PC-3 (cell line): ENCODE results near the gene IPO9. TPM values are rescaled to one million over a fixed set of nuclear protein-coding genes. Genes with fewer than 3 reads are reported as not detected.

ENCODE experiments used
- ATAC-seq: fragments of 200-7000 bp; cut with Tn5 transposase; 2 replicates; pipeline ENCODE4 v1.9.1; 2020; ENCODE audit warnings: mild to moderate bottlenecking, moderate library complexity
- BruUV-seq: library from RNA; stranded (reverse); fragments of 400-500 nt; replicated peaks from 2 replicates; lab custom pipeline; 2021; lab: Mats Ljungman, UMichigan
- CTCF ChIA-PET: fragments of 300-600 bp; sonication (Branson Sonifier 250); formaldehyde crosslinking; loops from one replicate; lab custom pipeline; 2022; ENCODE audit warnings: antibody characterized with exemption; lab: Charles Lee
- POLR2A ChIA-PET: fragments of 300-600 bp; sonication (Branson Sonifier 250); formaldehyde crosslinking; loops from one replicate; lab custom pipeline; 2022; ENCODE audit warnings: antibody characterized with exemption; ENCODE audit not compliant: unreplicated experiment; lab: Charles Lee
- DNase-seq: peaks from one replicate; pipeline ENCODE4 v3.0.0-alpha.2; 2015
- H2AFZ ChIP-seq: fragments of 300-600 bp; sonication (generic); 2 replicates; pipeline ENCODE4 v1.6.0; 2016; ENCODE audit warnings: antibody characterized with exemption, low read length
- H3F3A ChIP-seq: fragments of 300-600 bp; sonication (generic); one replicate; pipeline ENCODE4 v1.6.0; 2017; ENCODE audit warnings: antibody characterized with exemption, low read length, control low read depth, mild to moderate bottlenecking; ENCODE audit not compliant: unreplicated experiment
- H3K27ac ChIP-seq: fragments of 300-600 bp; sonication (generic); 2 replicates; pipeline ENCODE4 v1.5.1; 2016; ENCODE audit warnings: mild to moderate bottlenecking, low read length
- H3K27me3 ChIP-seq: fragments of 300-600 bp; sonication (generic); 2 replicates; pipeline ENCODE4 v1.6.1; 2016; ENCODE audit warnings: low read length, mixed read lengths
- H3K36me3 ChIP-seq: fragments of 300-600 bp; sonication (generic); 2 replicates; pipeline ENCODE4 v1.6.1; 2016; ENCODE audit warnings: low read depth, mixed run types, low read length, mixed read lengths
- H3K4me1 ChIP-seq: fragments of 300-600 bp; sonication (generic); 2 replicates; pipeline ENCODE4 v1.5.1; 2016; ENCODE audit warnings: low read length; ENCODE audit not compliant: insufficient read depth
- H3K4me2 ChIP-seq: fragments of 300-600 bp; sonication (generic); 2 replicates; pipeline ENCODE4 v1.6.0; 2016; ENCODE audit warnings: low read length
- H3K4me3 ChIP-seq: fragments of 300-600 bp; sonication (generic); 2 replicates; pipeline ENCODE4 v1.5.1; 2016; ENCODE audit warnings: mild to moderate bottlenecking, low read length, mixed read lengths
- H3K79me2 ChIP-seq: fragments of 300-600 bp; sonication (generic); 2 replicates; pipeline ENCODE4 v1.6.1; 2017; ENCODE audit warnings: low read length, mixed read lengths
- H3K9ac ChIP-seq: fragments of 300-600 bp; sonication (generic); 2 replicates; pipeline ENCODE4 v1.6.0; 2016; ENCODE audit warnings: mild to moderate bottlenecking, low read length
- H3K9me2 ChIP-seq: fragments of 300-600 bp; sonication (generic); replicated peaks from 2 replicates; pipeline ENCODE4 v1.6.1; 2016; ENCODE audit warnings: mixed run types, low read length, mixed read lengths
- H3K9me3 ChIP-seq: fragments of 300-600 bp; sonication (generic); 2 replicates; pipeline ENCODE4 v1.6.1; 2016; ENCODE audit warnings: low read length, mixed read lengths
- H4K20me1 ChIP-seq: fragments of 300-600 bp; sonication (generic); 2 replicates; pipeline ENCODE4 v1.6.1; 2016; ENCODE audit warnings: low read length, mixed read lengths
- CTCF ChIP-seq: fragments of 300-600 bp; sonication (generic); conservative IDR thresholded peaks from 2 replicates; pipeline ENCODE4 v1.5.1; 2017; ENCODE audit warnings: antibody characterized with exemption, low read depth, mild to moderate bottlenecking, low read length
- EZH2 ChIP-seq: fragments of 300-600 bp; sonication (generic); IDR thresholded peaks from one replicate; pipeline ENCODE4 v1.6.1; 2017; ENCODE audit warnings: antibody characterized with exemption, mild to moderate bottlenecking, low read length; ENCODE audit not compliant: unreplicated experiment
- EZH2phosphoT487 ChIP-seq: fragments of 300-600 bp; sonication (generic); IDR thresholded peaks from 2 replicates; pipeline ENCODE4 v1.6.1; 2018; ENCODE audit warnings: mild to moderate bottlenecking, antibody characterized with exemption, low read length, borderline replicate concordance
- intact Hi-C: fragments of 100-400 bp; cut with micrococcal nuclease; formaldehyde crosslinking; loops from 2 replicates; pipeline ENCODE4 v1.9.0; 2023
- total RNA-seq: library from RNA; depleted of rRNA; stranded (reverse); fragments of >200 nt; gene quantifications from 2 replicates; pipeline ENCODE4 v1.2.3, GENCODE V29; 2014

Gene IPO9
- total RNA-seq, 1 experiment from 2014 or later, result 21.6 TPM

- DNase-seq, result no peak
- H3K79me2 ChIP-seq, result no peaks in the 10 kb centered on the region
- H3K4me1 ChIP-seq, result peaks cover 12% of the 10 kb centered on the region
These were observed 42.1 kb upstream of the IPO9 start for GRCh38 chr1:201786824-201787223.

GRCh38 chr1:201788296-201788695, 40.7 kb upstream of the IPO9 start:
- Histone ChIP-seq H3K9ac (no peak overlapping the region), H3K79me2 (no peaks in the 10 kb centered on the region), H3F3A (no peaks in the 10 kb centered on the region), H4K20me1 (no peaks in the 10 kb centered on the region), H3K36me3 (no peaks in the 10 kb centered on the region; the same call in 1 of the 2 replicates), H3K9me3 (no peaks in the 10 kb centered on the region), H3K4me2 (no peak overlapping the region), H3K27me3 (no peaks in the 10 kb centered on the region), H2AFZ (no peak overlapping the region), H3K4me1 (peaks cover 12% of the 10 kb centered on the region), H3K4me3 (no peak overlapping the region), H3K9me2 (no peaks in the 10 kb centered on the region), H3K27ac (no peak overlapping the region)
- no TSS peak for BruUV-seq
- intact Hi-C loops, result no loop called here
- ChIA-PET POLR2A (interaction anchor here (0.6 kb wide), 1 partner anchor 27 kb away, joined by 4 read pairs; no protein-coding TSS in a partner anchor), CTCF (no interaction called here)
- DNase-seq (no peak), ATAC-seq (no peak)
- TF ChIP-seq EZH2phosphoT487 (no peak), CTCF (no peak)

More at GRCh38 chr1:201786824-201787223, 42.1 kb upstream of the IPO9 start:
- TF ChIP-seq EZH2phosphoT487 (no peak), EZH2 (no peak)
- Histone ChIP-seq H4K20me1 (no peaks in the 10 kb centered on the region), H3K36me3 (no peaks in the 10 kb centered on the region), H3K9me3 (no peaks in the 10 kb centered on the region), H3K4me2 (no peak overlapping the region), H3F3A (no peaks in the 10 kb centered on the region), H2AFZ (no peak overlapping the region), H3K27me3 (no peaks in the 10 kb centered on the region), H3K27ac (no peak overlapping the region), H3K9me2 (no peaks in the 10 kb centered on the region), H3K9ac (no peak overlapping the region), H3K4me3 (no peak overlapping the region)
- no peak for ATAC-seq
- ChIA-PET POLR2A (no interaction called here), CTCF (no interaction called here)
- intact Hi-C loops, result no loop called here
- no TSS peak for BruUV-seq

- intact Hi-C loops, result no loop called here
- Histone ChIP-seq H3K36me3 (no peaks in the 10 kb centered on the region; the same call in 1 of the 2 replicates), H3K9ac (no peak overlapping the region), H4K20me1 (no peaks in the 10 kb centered on the region), H3K4me1 (peaks cover 12% of the 10 kb centered on the region), H3K79me2 (no peaks in the 10 kb centered on the region), H3K9me2 (no peaks in the 10 kb centered on the region), H3K4me2 (no peak overlapping the region), H3K9me3 (no peaks in the 10 kb centered on the region), H3F3A (no peaks in the 10 kb centered on the region), H3K27ac (no peak overlapping the region), H3K27me3 (no peaks in the 10 kb centered on the region), H3K4me3 (no peak overlapping the region), H2AFZ (no peak overlapping the region)
- CTCF ChIA-PET, result no interaction called here
- BruUV-seq, result no TSS peak
- POLR2A ChIA-PET, result no interaction called here
- no peak for TF ChIP-seq EZH2
- TF ChIP-seq CTCF, result no peak
- no peak for TF ChIP-seq EZH2phosphoT487
- ATAC-seq, result no peak
- no peak for DNase-seq
These were observed 39.7 kb upstream of the IPO9 start for GRCh38 chr1:201789245-201789644.
